HG03103 (cell line): ENCODE data around the gene CCIN.

Experiments
- ATAC-seq: cut with Tn5 transposase; IDR thresholded peaks from one replicate; pipeline ENCODE4 v1.9.1; 2021; ENCODE audit warnings: low read depth; ENCODE audit not compliant: unreplicated experiment

Gene CCIN

DNA sequence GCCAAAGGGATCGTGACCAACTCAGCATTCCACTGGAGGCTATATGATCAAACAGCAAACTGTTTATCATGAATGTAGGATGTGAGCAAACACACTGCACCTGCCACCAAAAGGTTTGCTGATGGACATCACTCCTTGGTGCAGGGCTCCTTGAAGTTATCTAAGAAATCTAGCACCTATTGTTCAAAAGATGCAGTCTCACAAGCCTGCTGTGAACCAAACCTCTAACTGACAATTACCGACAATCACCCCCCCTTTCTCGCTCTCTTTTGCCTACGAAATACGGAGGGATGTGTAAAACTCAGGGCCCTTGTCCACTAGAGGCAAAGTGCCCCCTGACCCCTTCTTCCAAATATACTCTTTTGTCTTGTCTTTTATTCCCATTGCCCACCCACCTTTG lies 19.0 kb downstream of the CCIN start:
- no peak for ATAC-seq

DNA sequence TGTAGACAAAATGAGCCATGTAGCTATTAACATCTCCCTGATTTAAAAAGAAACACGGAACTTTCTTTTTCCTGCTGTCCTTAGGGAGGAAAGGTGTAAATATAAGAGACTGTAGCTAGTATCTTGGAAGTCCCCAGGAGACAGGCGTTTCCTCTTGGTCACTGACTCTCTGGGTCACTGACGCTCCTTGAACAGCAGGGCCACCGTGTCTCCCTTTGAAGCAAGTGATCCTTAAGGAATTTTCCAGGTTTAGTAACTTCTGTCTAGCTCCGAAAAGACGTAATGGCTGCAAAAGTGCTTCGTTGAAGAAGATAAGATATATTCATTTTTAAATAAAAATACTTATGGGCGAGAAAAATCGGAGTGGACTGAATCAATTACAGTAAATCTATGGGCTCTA lies 20.8 kb downstream of the CCIN start:
- no peak for ATAC-seq

DNA sequence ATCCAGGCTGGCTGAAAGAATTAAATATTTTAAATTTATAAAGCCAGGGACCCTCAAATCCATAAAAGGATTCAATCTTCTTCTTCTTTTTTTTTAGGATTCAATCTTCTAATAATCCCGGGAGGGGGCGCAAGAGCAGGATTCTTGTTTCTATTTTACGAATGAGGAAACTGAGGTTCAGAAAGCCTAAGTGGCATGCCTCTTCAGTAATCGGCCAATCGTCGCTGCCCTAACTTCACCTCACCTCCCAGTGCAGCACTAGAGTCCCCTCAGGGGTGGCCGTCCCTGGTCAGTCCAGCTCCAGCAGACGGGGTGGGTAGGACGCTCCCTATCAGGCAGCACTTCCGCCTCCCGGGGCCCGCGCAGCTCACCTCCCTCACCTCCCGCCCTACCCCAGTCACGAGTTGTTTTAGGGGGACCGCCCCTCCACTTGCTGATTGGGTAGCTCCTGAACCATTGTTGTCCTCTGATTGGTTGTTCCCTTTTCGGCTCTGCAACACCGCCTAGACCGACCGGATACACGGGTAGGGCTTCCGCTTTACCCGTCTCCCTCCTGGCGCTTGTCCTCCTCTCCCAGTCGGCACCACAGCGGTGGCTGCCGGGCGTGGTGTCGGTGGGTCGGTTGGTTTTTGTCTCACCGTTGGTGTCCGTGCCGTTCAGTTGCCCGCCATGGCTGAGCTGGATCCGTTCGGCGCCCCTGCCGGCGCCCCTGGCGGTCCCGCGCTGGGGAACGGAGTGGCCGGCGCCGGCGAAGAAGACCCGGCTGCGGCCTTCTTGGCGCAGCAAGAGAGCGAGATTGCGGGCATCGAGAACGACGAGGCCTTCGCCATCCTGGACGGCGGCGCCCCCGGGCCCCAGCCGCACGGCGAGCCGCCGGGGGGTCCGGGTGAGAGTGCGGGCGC lies 21.5 kb downstream of the CCIN start, which contains the start of gene CLTA:
Gene CLTA (plus strand): TSS at position 534 of the 902 bp plus-strand sequence. CDS start 136 bp downstream, at position 670.
- peak; percentile 91 for ATAC-seq

GRCh38 chr9:36191290-36191645 lies 22.1 kb downstream of the CCIN start:
- ATAC-seq, result peak; percentile 2

GRCh38 chr9:36191686-36192085 lies 22.5 kb downstream of the CCIN start:
- no peak for ATAC-seq

- ATAC-seq, result no peak
Observed at GRCh38 chr9:36192196-36192595, 23.0 kb downstream of the CCIN start.

- ATAC-seq, result no peak
Observed at GRCh38 chr9:36193023-36193422, 23.8 kb downstream of the CCIN start.

DNA sequence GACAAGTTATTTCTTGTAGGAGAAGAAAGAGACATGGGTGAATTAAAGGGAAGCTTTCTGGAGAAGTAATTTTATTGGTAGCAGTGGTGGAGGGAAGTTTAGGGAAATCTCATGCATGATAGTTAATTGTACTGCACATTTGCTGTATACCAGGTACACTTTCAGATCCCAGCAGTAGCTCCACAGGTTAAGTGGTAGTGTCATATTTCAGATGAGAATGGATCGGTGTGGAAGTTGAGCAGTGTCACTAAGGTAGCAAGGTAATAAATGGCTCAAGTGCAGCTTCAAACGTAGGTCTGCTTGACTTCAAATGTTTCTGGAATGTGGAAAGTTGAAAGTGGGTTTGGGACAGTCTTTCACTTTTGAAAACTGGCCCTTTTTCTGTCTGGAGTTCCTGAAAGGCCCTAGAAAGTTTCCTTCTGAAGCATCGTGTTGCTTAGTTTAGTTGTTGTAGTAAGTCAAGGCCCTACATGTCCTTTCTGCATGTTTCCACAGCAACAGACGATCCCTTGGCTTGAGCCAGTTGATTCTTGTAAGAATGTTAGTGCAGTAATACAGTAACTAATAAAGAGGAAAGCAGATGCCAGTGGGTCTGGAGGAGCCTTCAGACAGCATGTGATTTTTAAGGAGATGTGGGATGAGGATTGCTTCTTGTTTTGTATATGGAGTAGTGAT lies 25.3 kb downstream of the CCIN start:
- no peak for ATAC-seq

- ATAC-seq, result no peak
Observed at GRCh38 chr9:36204906-36205547, 35.8 kb downstream of the CCIN start.

DNA sequence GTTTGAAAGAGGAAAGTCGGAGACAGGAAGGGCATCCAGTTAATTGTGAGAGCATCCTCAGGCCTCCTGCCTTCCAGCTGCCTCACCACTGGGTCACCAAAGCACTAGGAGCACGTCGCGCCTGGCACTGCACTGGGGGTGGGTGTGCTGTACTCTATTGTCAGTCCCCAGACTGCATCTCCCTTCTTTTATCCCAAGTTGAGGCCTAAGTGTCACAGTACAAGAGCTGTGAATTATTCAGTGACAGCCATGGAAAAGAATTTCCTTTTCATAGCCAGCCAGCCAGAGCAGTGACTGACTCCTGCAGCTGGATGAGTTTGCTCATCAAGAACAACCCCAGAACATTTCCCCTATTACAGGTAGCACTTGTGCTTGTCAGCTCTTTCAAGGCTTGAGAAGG lies 37.8 kb downstream of the CCIN start:
- no peak for ATAC-seq

- ATAC-seq, result no peak
Observed at GRCh38 chr9:36207546-36208012, 38.4 kb downstream of the CCIN start.

DNA sequence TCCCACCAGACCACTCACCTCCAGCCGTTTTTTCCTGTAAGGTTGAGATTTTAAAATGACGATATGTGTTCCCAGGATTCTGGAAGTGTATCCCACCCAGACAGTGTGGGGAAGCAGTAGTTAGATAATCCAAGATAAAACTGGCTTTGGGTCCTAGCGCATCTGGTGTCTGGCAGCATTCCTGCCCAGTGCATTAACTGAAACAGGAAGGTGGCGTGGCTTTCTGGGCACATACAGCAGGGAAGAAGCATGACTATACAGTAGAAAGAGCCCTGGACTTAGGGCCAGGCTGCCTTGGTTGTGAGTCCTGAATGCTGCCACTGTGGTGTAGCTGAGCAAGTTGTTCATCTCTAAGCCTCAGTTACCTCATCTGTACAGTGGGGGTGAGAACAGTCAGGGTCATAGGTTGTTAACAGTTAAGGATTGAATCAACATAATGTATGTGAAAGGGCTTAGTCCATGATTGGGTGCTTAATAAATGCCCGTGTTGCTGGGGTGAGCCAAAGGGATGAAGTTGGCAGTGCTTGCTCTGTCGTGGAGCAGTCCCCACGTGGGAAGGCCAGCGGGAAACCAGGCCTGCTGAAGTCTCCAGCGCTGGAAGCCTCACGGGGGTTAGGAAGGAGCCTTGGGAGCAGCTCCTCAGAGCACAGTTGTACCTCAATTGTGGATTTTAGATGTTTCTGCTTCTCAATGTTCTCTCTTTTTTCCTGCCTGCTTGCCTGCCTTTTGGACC lies 39.5 kb downstream of the CCIN start:
- ATAC-seq, result no peak

DNA sequence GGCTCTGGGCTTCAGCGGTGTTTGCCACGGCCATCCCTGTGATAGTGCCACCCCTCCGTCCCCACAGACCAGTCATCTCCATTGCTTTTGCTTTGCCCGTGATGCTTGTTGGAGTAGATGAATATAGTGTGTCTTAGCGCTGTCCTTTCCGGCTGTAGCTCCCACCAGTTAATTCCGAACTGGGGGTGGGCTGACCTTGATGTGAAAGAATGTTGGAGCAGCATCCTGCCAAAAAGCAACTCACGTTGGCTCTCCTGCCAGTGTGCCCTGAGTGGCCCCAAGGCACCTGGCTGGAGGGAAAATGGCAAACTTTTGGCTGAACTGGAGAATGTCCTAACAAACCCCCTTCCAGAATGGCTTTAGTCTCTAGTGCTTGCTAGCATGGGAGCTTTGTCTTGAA lies 41.5 kb downstream of the CCIN start:
- ATAC-seq, result no peak

DNA sequence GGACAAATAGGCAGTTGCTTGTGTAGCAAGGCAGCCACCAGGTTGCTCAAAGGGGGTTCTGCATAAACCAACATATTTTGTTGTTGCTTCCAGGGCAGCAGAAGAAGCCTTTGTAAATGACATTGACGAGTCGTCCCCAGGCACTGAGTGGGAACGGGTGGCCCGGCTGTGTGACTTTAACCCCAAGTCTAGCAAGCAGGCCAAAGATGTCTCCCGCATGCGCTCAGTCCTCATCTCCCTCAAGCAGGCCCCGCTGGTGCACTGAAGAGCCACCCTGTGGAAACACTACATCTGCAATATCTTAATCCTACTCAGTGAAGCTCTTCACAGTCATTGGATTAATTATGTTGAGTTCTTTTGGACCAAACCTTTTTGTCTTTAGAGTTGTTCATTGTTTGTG lies 42.3 kb downstream of the CCIN start:
- no peak for ATAC-seq

GRCh38 chr9:36213387-36213786 lies 44.2 kb downstream of the CCIN start:
- no peak for ATAC-seq

DNA sequence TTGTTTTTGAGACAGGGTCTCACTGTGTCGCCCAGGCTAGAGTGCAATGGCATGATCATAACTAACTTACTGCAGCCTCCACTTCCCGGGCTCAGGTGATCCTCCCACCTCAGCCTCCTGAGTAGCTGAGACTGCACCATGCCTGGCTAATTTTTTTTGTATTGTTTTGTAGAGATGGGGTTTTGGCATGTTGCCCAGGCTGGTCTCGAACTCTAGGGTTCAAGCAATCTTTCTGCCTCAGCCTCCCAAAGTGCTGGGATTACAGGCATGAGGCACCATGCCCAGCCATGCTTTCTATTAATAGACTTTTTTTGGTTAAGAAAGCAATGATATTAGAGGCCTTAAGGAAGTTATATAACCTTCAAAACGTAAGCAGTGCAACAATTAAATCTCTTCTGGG lies 44.8 kb downstream of the CCIN start:
- ATAC-seq, result no peak

GRCh38 chr9:36214571-36214970 lies 45.4 kb downstream of the CCIN start:
- ATAC-seq, result no peak

GRCh38 chr9:36217256-36217968 lies 48.2 kb downstream of the CCIN start:
- ATAC-seq, result no peak

GRCh38 chr9:36218011-36218410 lies 48.8 kb downstream of the CCIN start:
- no peak for ATAC-seq

- no peak for ATAC-seq
Observed at GRCh38 chr9:36218411-36218901, 49.3 kb downstream of the CCIN start.
